ENCODE data around the gene SKOR1. TPM values are rescaled to one million over a fixed set of nuclear protein-coding genes. Genes with fewer than 3 reads are reported as not detected.

The SKOR1 gene
- total RNA-seq, 5 donors from 2014 or later (not counting 1 experiment from before 2014, with no cell fraction given), result 0.79 to 2.7 (median 1.3) TPM

Other genes starting within 250 kb of the SKOR1 start
- gene RNU6-1, start 14.5 kb downstream of the SKOR1 start, total RNA-seq, result not detected
- gene PIAS1, start 228.8 kb downstream of the SKOR1 start, total RNA-seq, result 10 to 100 TPM; 63.7 to 96.5 (median 70.3) TPM